Measurements from ENCODE around the gene KIAA1671.

The KIAA1671 gene

GRCh38 chr22:25027043-25027906 lies 74.8 kb downstream of the KIAA1671 start:
- no peak for DNase-seq (ENCODE audit: low read depth, low spot score)
- no peak overlapping the region for H3K4me3 ChIP-seq (ENCODE audit: low read length)

GRCh38 chr22:25027959-25028840 lies 75.7 kb downstream of the KIAA1671 start:
- no peak for DNase-seq (ENCODE audit: low read depth, low spot score)
- H3K4me3 ChIP-seq (ENCODE audit: low read length), result no peak overlapping the region

DNA sequence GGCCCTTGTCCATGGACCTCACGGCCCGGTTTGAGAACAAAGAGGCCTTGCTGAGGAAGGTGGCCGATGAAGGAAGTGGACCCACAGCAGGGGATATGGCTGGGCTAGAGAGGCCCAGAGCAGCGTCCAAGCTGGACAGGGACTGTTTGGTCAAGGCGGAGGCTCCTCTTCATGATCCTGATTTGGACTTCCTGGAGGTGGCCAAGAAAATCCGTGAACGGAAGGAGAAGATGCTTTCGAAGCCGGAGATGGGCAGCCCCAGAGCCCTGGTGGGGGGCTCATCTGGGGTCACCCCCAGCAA lies 76.3 kb downstream of the KIAA1671 start:
- no peak overlapping the region for H3K4me3 ChIP-seq (ENCODE audit: low read length)
- no peak for DNase-seq (ENCODE audit: low read depth, low spot score)

DNA sequence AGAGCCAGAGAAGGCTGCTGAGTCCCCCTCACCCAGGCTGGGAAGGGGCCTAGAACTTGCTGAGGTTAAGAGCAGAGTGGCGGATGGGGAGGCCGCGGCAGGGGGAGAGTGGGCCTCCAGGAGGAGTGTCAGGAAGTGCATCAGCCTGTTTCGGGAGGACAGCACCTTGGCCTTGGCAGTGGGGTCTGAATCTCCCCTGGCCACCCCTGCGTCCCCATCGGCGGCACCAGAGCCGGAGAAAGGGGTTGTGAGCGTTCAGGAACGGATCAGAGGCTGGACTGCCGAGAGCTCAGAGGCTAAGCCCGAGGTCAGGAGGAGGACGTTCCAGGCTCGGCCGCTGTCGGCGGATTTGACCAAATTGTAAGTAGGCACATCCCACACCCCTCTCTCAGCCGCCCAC lies 76.7 kb downstream of the KIAA1671 start:
- H3K4me3 ChIP-seq (ENCODE audit: low read length), result no peak overlapping the region
- no peak for DNase-seq (ENCODE audit: low read depth, low spot score)

- H3K4me3 ChIP-seq (ENCODE audit: low read length), result no peak overlapping the region
- DNase-seq (ENCODE audit: low read depth, low spot score), result no peak
These were observed 78.1 kb downstream of the KIAA1671 start for GRCh38 chr22:25030636-25031035.

GRCh38 chr22:25032066-25032465 lies 79.5 kb downstream of the KIAA1671 start:
- DNase-seq (ENCODE audit: low read depth, low spot score), result no peak

GRCh38 chr22:25035715-25036114 lies 83.2 kb downstream of the KIAA1671 start:
- no peak overlapping the region for H3K4me3 ChIP-seq (ENCODE audit: low read length)
- no peak for DNase-seq (ENCODE audit: low read depth, low spot score)

More at GRCh38 chr22:25032066-25032465, 79.5 kb downstream of the KIAA1671 start:
- no peak overlapping the region for H3K4me3 ChIP-seq (ENCODE audit: low read length)

DNA sequence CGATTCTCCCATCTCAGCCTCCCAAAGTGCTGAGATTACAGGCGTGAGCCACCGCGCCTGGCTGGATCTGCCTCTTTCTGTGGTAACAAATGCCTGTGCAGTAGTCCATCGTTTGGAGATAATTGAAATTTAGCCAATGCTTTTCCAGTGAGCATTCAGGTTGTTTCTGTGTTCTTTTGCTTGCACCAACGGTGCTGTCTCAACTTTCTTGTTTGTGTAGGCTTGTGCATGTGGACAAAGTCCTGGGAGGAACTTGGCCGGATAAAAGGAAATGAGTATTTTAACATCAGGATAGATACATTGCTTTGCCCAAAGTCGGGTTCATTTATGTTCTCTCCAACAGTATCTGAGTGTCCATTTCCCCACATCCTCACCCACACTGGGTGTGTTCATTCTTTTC lies 85.7 kb downstream of the KIAA1671 start:
- DNase-seq (ENCODE audit: low read depth, low spot score), result no peak

GRCh38 chr22:25038771-25039170 lies 86.3 kb downstream of the KIAA1671 start:
- no peak overlapping the region for H3K4me3 ChIP-seq (ENCODE audit: low read length)
- no peak for DNase-seq (ENCODE audit: low read depth, low spot score)

More for the DNA sequence above, 85.7 kb downstream of the KIAA1671 start:
- no peak overlapping the region for H3K4me3 ChIP-seq (ENCODE audit: low read length)

DNA sequence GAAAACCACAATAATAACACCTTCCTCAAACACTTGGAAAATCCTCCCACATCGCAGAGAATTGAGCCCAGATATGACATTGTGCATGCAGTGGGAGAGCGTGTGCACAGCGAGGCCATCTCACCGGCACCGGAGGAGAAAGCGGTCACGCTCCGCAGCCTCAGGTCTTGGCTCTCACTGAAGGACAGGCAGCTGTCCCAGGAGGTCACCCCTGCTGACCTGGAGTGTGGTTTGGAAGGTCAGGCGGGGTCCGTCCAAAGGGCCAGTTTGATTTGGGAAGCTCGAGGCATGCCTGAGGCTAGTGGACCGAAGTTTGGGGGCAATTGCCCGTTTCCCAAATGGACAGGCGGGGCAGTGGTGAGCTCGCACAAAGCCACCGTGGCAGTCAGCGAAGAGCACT lies 86.7 kb downstream of the KIAA1671 start:
- H3K4me3 ChIP-seq (ENCODE audit: low read length), result no peak overlapping the region
- no peak for DNase-seq (ENCODE audit: low read depth, low spot score)

GRCh38 chr22:25039754-25040153 lies 87.2 kb downstream of the KIAA1671 start:
- no peak for DNase-seq (ENCODE audit: low read depth, low spot score)
- H3K4me3 ChIP-seq (ENCODE audit: low read length), result no peak overlapping the region

- H3K4me3 ChIP-seq (ENCODE audit: low read length), result no peak overlapping the region
- no peak for DNase-seq (ENCODE audit: low read depth, low spot score)
These were observed 92.6 kb downstream of the KIAA1671 start for GRCh38 chr22:25045159-25045558.

DNA sequence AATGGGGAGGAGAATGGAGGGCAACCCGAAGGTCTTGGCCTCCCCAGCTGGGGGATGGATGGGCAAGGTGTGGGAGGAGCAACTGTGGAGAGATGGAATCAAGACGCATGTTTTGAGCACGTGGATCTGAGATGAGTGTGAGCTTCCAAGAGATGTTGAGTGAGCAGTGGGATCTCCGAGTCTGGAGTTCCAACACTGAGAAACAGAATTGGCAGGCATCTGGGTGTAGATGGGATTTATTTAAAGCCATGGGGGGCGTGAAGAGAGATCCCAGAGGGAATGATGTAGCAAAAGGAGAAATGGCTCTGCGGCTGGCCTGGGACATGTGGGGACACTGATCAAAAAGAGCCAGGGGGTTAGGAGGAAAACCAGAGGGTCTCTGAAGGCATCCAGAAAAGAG lies 95.6 kb downstream of the KIAA1671 start:
- H3K4me3 ChIP-seq (ENCODE audit: low read length), result no peak overlapping the region
- no peak for DNase-seq (ENCODE audit: low read depth, low spot score)

- DNase-seq (ENCODE audit: low read depth, low spot score), result peak; percentile 48
- no peak overlapping the region for H3K4me3 ChIP-seq (ENCODE audit: low read length)
These were observed 96.4 kb downstream of the KIAA1671 start for GRCh38 chr22:25048659-25049647.

DNA sequence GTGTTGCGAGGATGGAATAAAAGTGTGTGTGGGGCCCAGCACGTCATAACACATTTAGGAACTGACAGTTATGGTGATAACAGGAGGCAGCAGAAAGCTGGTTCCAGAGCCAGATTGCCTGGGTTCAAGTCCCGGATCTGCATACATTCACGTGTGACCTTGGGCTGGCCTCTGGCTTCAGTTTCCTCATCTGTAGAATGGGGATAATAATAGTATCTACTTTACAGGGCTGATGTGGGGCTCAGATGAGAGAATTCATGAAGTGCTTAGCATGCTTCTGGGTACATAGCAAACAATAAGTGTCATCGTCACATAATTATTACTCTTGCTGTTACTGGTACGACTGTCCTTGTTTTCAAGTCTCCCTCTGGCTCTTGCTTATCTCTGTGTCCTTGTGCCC lies 97.3 kb downstream of the KIAA1671 start:
- H3K4me3 ChIP-seq (ENCODE audit: low read length), result no peak overlapping the region

GRCh38 chr22:25050566-25050965 lies 98.0 kb downstream of the KIAA1671 start:
- no peak for DNase-seq (ENCODE audit: low read depth, low spot score)
- H3K4me3 ChIP-seq (ENCODE audit: low read length), result no peak overlapping the region

More for the DNA sequence above, 97.3 kb downstream of the KIAA1671 start:
- DNase-seq (ENCODE audit: low read depth, low spot score), result no peak

DNA sequence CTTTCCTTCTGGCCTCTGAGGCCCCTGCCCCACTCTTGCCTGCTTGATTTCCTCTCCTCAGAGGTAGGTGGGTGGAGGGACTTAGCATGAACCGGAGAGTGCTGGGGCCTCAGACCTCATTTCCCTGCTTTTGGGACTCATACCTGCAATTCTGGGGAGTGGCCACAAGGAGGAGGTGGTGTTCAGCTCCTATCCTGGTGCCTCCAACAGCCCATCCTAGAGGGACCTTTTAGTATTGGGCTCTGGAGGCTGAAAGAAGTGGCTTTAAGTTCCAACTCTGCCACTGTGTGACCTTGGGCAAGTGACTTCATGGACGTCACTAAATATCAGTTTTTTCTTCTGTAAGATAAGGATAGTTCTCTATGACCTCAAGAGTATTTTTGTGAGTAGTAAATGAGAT lies 98.6 kb downstream of the KIAA1671 start:
- H3K4me3 ChIP-seq (ENCODE audit: low read length), result no peak overlapping the region
- no peak for DNase-seq (ENCODE audit: low read depth, low spot score)

GRCh38 chr22:25051983-25052710 lies 99.6 kb downstream of the KIAA1671 start:
- DNase-seq (ENCODE audit: low read depth, low spot score), result no peak

More at GRCh38 chr22:25051983-25052710, 99.6 kb downstream of the KIAA1671 start:
- H3K4me3 ChIP-seq (ENCODE audit: low read length), result no peak overlapping the region

All from Jurkat, Clone E6-1 (cell line).